Smooth muscle cell (in vitro differentiated cells): ENCODE data around the gene MYCBPAP. TPM values are rescaled to one million over a fixed set of nuclear protein-coding genes. Genes with fewer than 3 reads are reported as not detected.

ENCODE experiments used
- DNase-seq: peaks from one replicate; lab custom pipeline; 2025; ENCODE audit not compliant: unreplicated experiment; lab: John Stamatoyannopoulos, UW
- H2AFZ ChIP-seq: fragments of 200-600 bp; sonication (generic); 2 replicates; pipeline ENCODE4 v1.6.0; 2016; ENCODE audit warnings: antibody characterized with exemption, low read depth, mild to moderate bottlenecking
- H3F3A ChIP-seq: fragments of 200-600 bp; sonication (generic); 2 replicates; pipeline ENCODE4 v1.6.0; 2017; ENCODE audit warnings: antibody characterized with exemption, low read depth
- H3K27ac ChIP-seq: fragments of 200-600 bp; sonication (generic); 2 replicates; pipeline ENCODE4 v1.5.1; 2016; ENCODE audit warnings: low read depth, mild to moderate bottlenecking
- H3K27me3 ChIP-seq: fragments of 200-600 bp; sonication (generic); 2 replicates; pipeline ENCODE4 v1.6.1; 2016; ENCODE audit warnings: low read depth, mild to moderate bottlenecking
- H3K36me3 ChIP-seq: fragments of 200-600 bp; sonication (generic); 2 replicates; pipeline ENCODE4 v1.5.1; 2016; ENCODE audit warnings: low read depth
- H3K4me1 ChIP-seq: fragments of 200-600 bp; sonication (generic); 2 replicates; pipeline ENCODE4 v1.5.1; 2016; ENCODE audit warnings: low read depth
- H3K4me2 ChIP-seq: fragments of 200-600 bp; sonication (generic); 2 replicates; pipeline ENCODE4 v1.6.0; 2016; ENCODE audit warnings: mild to moderate bottlenecking
- H3K4me3 ChIP-seq: fragments of 200-600 bp; sonication (generic); 2 replicates; pipeline ENCODE4 v1.5.1; 2016; ENCODE audit warnings: mild to moderate bottlenecking
- H3K79me2 ChIP-seq: fragments of 200-600 bp; sonication (generic); 2 replicates; pipeline ENCODE4 v1.6.0; 2016; ENCODE audit warnings: low read depth, mild to moderate bottlenecking
- H3K9ac ChIP-seq: fragments of 200-600 bp; sonication (generic); 2 replicates; pipeline ENCODE4 v1.6.0; 2016; ENCODE audit warnings: low read depth
- H3K9me3 ChIP-seq: fragments of 200-600 bp; sonication (generic); replicated peaks from 2 replicates; pipeline ENCODE4 v1.5.1; 2016; ENCODE audit warnings: low read depth
- H4K20me1 ChIP-seq: fragments of 200-600 bp; sonication (generic); 2 replicates; pipeline ENCODE4 v1.6.0; 2016; ENCODE audit warnings: low read depth
- WGBS: methylation state at CpG from one replicate; pipeline ENCODE4 v1.1.7; 2016; ENCODE audit warnings: low lambda C conversion rate; 5-methylcytosine and 5-hydroxymethylcytosine counted together
- polyA plus RNA-seq: library from polyadenylated mRNA; unstranded; fragments of >200 nt; fragmentation: Nextera tagmentation; extraction: Ambion mirVana; gene quantifications from 2 replicates; pipeline ENCODE4 v1.2.1, GENCODE V29; 2016
- total RNA-seq: library from RNA; depleted of rRNA; stranded (reverse); fragments of >200 nt; gene quantifications from 2 replicates; pipeline ENCODE4 v1.2.3, GENCODE V29; 2014
- TF ChIP-seq, protein P1 (sequence below): fragments of 200-600 bp; sonication (generic); IDR thresholded peaks from 2 replicates; pipeline ENCODE4 v1.5.1; 2017; ENCODE audit warnings: borderline replicate concordance, mild to moderate bottlenecking, antibody characterized with exemption; ENCODE audit not compliant: insufficient read depth, poor library complexity, severe bottlenecking

The MYCBPAP gene
- total and polyA plus RNA-seq, 2 experiments from 2014 or later, result 0.90 to 0.97 TPM

DNA sequence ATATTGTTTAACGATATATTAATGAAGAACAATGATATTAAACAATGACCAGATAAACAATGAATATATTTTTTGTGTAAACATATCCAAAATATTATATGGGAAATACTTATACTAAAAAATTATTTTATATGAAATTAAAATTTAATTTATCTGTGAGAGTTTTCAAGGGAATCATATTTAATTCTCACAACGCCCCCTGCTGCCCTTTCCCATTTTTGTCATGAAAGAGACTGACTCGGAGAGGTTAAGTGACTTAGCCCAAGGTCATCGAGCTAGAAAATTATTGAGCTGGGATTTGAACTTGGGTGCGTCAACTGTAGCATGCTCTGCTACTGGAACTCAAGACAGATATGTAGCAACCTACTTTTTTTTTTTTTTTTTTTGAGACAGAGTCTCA, 7.2 kb upstream of the MYCBPAP start:
- Histone ChIP-seq H2AFZ (no peak overlapping the region), H4K20me1 (no peaks in the 10 kb centered on the region), H3K9me3 (no peaks in the 10 kb centered on the region), H3K4me3 (no peak overlapping the region), H3K27ac (peak overlapping the region; percentile 80), H3K36me3 (no peaks in the 10 kb centered on the region), H3K4me1 (peaks cover 25% of the 10 kb centered on the region), H3K9ac (no peak overlapping the region), H3K27me3 (no peaks in the 10 kb centered on the region), H3F3A (peaks cover 8% of the 10 kb centered on the region), H3K4me2 (no peak overlapping the region), H3K79me2 (no peaks in the 10 kb centered on the region)
- WGBS, result 73% methylated on average over 5 of the region's 5 CpGs
- no peak for DNase-seq
- TF ChIP-seq, protein P1, sequence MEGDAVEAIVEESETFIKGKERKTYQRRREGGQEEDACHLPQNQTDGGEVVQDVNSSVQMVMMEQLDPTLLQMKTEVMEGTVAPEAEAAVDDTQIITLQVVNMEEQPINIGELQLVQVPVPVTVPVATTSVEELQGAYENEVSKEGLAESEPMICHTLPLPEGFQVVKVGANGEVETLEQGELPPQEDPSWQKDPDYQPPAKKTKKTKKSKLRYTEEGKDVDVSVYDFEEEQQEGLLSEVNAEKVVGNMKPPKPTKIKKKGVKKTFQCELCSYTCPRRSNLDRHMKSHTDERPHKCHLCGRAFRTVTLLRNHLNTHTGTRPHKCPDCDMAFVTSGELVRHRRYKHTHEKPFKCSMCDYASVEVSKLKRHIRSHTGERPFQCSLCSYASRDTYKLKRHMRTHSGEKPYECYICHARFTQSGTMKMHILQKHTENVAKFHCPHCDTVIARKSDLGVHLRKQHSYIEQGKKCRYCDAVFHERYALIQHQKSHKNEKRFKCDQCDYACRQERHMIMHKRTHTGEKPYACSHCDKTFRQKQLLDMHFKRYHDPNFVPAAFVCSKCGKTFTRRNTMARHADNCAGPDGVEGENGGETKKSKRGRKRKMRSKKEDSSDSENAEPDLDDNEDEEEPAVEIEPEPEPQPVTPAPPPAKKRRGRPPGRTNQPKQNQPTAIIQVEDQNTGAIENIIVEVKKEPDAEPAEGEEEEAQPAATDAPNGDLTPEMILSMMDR, result peak; percentile 46

DNA sequence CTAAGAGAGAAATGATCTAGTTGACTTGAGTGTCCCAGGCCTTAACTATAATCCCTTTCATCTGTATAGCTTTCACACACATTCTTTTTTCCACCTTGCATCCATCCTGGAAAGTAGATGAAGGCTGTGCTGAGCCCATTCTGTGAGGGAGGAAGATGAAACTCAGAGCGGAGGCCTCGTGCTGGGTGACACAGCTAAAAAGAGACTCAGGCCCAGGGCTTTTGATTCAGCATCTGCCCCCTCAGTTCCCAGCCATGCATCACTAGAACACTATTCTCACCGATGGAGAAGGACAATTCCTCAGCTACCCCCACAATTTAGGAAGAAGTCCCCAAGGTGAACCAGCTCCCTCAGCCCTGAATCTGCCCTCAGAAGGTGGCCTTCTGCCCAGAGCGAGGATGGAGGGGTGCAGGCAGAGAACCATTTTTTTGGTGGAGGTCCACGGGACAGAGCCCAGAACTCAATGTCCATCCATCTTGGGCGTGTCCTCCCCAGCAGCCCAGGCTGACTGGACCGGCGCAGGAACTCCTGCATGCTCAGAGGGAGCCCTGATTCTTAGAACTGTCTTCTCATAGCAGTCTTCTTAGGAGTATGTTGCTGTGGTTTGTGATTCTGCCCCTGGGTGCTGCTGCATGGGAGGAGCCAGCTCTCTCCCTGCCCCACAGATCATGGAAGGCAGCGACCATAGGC, 5.8 kb upstream of the MYCBPAP start:
- Histone ChIP-seq H3K4me2 (peak overlapping the region; percentile 15), H3K36me3 (no peaks in the 10 kb centered on the region), H3K9me3 (no peaks in the 10 kb centered on the region), H3K9ac (peak overlapping the region; percentile 53), H3K27ac (peak overlapping the region; percentile 80), H4K20me1 (no peaks in the 10 kb centered on the region), H3K27me3 (no peaks in the 10 kb centered on the region), H3K4me1 (peaks cover 26% of the 10 kb centered on the region), H3K79me2 (no peaks in the 10 kb centered on the region), H2AFZ (no peak overlapping the region), H3K4me3 (no peak overlapping the region), H3F3A (peaks cover 8% of the 10 kb centered on the region)
- DNase-seq, result no peak
- TF ChIP-seq, protein P1, result no peak
- 79% methylated on average over 9 of the region's 9 CpGs for WGBS

DNA sequence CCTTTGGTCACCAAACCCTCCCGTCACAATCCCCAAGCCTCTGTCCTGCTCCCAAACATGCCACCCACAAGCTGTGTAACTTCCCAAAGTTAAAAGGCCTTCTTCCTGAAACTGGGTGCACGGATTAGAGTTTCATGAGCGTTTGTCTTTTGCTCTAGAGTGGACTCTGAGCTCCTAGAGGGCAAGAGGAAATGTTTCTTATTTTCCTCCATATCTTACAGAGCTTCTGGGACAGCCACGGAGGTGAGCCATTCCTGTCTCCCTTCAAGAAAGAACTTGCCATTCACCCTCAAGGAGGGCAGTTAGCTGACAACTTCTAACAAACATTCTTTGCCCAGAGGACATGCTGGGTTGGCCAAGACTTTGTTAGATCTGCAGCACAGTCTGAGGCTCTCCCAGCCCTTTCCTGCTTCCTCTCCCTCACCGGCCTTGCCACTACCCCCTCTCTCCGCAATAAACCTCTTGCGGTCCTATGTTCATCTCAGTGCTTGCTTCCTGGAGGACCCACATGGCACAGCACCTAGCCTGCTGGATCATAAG, 2.6 kb upstream of the MYCBPAP start:
- Histone ChIP-seq H3F3A (peaks cover 19% of the 10 kb centered on the region), H2AFZ (no peak overlapping the region), H4K20me1 (no peaks in the 10 kb centered on the region), H3K36me3 (no peaks in the 10 kb centered on the region), H3K9me3 (no peaks in the 10 kb centered on the region), H3K9ac (no peak overlapping the region), H3K79me2 (no peaks in the 10 kb centered on the region), H3K4me1 (peaks cover 36% of the 10 kb centered on the region), H3K4me3 (no peak overlapping the region), H3K27me3 (no peaks in the 10 kb centered on the region), H3K27ac (no peak overlapping the region), H3K4me2 (no peak overlapping the region)
- DNase-seq, result no peak
- WGBS, result 88% methylated on average over 7 of the region's 7 CpGs
- TF ChIP-seq, protein P1, result no peak

DNA sequence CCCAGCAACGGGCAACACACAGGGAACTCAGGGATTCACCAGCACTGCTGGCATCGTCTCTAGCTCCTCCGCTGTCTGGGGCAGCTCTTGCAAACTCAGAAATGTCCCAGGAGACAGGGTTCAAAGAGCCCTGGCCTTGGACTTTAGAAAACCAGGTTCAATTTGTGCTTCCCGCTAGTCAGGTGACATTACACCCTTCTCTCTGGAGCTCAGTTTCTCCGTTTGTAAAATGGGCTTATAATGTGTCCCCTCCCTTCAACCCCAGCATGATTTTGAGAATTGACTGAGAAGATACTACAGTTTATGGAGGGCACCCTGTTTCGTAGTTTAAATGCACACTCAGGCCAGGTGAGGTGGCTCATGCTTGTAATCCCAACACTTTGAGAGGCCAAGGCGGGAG, 1.9 kb upstream of the MYCBPAP start:
- no peaks in the 10 kb centered on the region for H3K79me2 ChIP-seq
- H3K27me3 ChIP-seq, result no peaks in the 10 kb centered on the region
- peaks cover 36% of the 10 kb centered on the region for H3K4me1 ChIP-seq
- no peak for DNase-seq
- H3K9me3 ChIP-seq, result no peaks in the 10 kb centered on the region
- no peak overlapping the region for H3K27ac ChIP-seq
- no peak overlapping the region for H3K4me3 ChIP-seq
- TF ChIP-seq, protein P1, result no peak
- no peak overlapping the region for H2AFZ ChIP-seq
- H3K4me2 ChIP-seq, result no peak overlapping the region
- H4K20me1 ChIP-seq, result no peaks in the 10 kb centered on the region
- no peak overlapping the region for H3K9ac ChIP-seq
- WGBS, result 91% methylated on average over 7 of the region's 7 CpGs
- no peaks in the 10 kb centered on the region for H3K36me3 ChIP-seq
- peaks cover 19% of the 10 kb centered on the region for H3F3A ChIP-seq
